HepG2 (cell line): ENCODE results near the gene PSMC5. TPM values are rescaled to one million over a fixed set of nuclear protein-coding genes. Genes with fewer than 3 reads are reported as not detected.

Experiments used
- GABPA ChIP-seq, 2 experiments: IDR thresholded peaks; 2 replicates each; pipeline ENCODE4 v1.6.1; 2011 to 2016; ENCODE audit warnings: low read depth in 2 of 2, low read length in 1 of 2, missing biosample characterization in 1 of 2, missing genetic modification characterization in 1 of 2
- MTA3 ChIP-seq: sonication (generic); formaldehyde crosslinking; IDR thresholded peaks from 2 replicates; pipeline ENCODE4 v1.4.0; 2020; ENCODE audit warnings: missing genetic modification reagents
- SCMH1 ChIP-seq: sonication (generic); formaldehyde crosslinking; IDR thresholded peaks from 2 replicates; pipeline ENCODE4 v1.9.0; 2021; ENCODE audit warnings: missing genetic modification reagents, mild to moderate bottlenecking, borderline replicate concordance
- SOX5 ChIP-seq: IDR thresholded peaks from 2 replicates; pipeline ENCODE4 v1.6.1; 2016; ENCODE audit warnings: borderline replicate concordance
- SRSF1 ChIP-seq: fragments of 200-400 bp; formaldehyde crosslinking; optimal IDR thresholded peaks from 2 replicates; pipeline ENCODE3; 2017; ENCODE audit warnings: mild to moderate bottlenecking, low read depth, low read length, moderate library complexity
- TBL1XR1 ChIP-seq: fragments of 150-350 bp; IDR thresholded peaks from 2 replicates; pipeline ENCODE4 v1.6.1; 2014; ENCODE audit warnings: borderline replicate concordance, low read length; ENCODE audit not compliant: partially characterized antibody
- TEAD3 ChIP-seq: optimal IDR thresholded peaks from 2 replicates; pipeline ENCODE3; 2016; ENCODE audit warnings: borderline replicate concordance
- TP53 ChIP-seq: sonication (generic); formaldehyde crosslinking; conservative IDR thresholded peaks from 2 replicates; pipeline ENCODE4 v1.4.0; 2020; ENCODE audit warnings: missing genetic modification reagents
- ZFP36 ChIP-seq: fragments of 150-350 bp; IDR thresholded peaks from 2 replicates; pipeline ENCODE4 v1.6.1; 2018; ENCODE audit warnings: borderline replicate concordance, low read length, low read depth; ENCODE audit not compliant: partially characterized antibody
- ZNF234 ChIP-seq: sonication (generic); formaldehyde crosslinking; conservative IDR thresholded peaks from 2 replicates; pipeline ENCODE4 v1.5.1; 2020; ENCODE audit warnings: mild to moderate bottlenecking, missing genetic modification reagents
- ZNF260 ChIP-seq: sonication (generic); formaldehyde crosslinking; IDR thresholded peaks from 2 replicates; pipeline ENCODE4 v1.4.0; 2020; ENCODE audit warnings: missing genetic modification reagents, low read depth, mild to moderate bottlenecking, borderline replicate concordance
- ZNF326 ChIP-seq: sonication (generic); formaldehyde crosslinking; IDR thresholded peaks from 2 replicates; pipeline ENCODE4 v1.4.0; 2020; ENCODE audit warnings: missing genetic modification reagents, borderline replicate concordance
- ZNF335 ChIP-seq: sonication (generic); formaldehyde crosslinking; IDR thresholded peaks from 2 replicates; pipeline ENCODE4 v1.4.0; 2020; ENCODE audit warnings: missing genetic modification reagents
- ZNF629 ChIP-seq: sonication (generic); formaldehyde crosslinking; conservative IDR thresholded peaks from 2 replicates; pipeline ENCODE4 v1.5.0; 2020; ENCODE audit warnings: missing genetic modification reagents
- ZNF75D ChIP-seq: sonication (generic); formaldehyde crosslinking; IDR thresholded peaks from 2 replicates; pipeline ENCODE4 v1.8.1; 2023; ENCODE audit warnings: missing genetic modification reagents, mild to moderate bottlenecking, borderline replicate concordance
- ZNF781 ChIP-seq: sonication (generic); formaldehyde crosslinking; IDR thresholded peaks from 2 replicates; pipeline ENCODE4 v1.5.1; 2020; ENCODE audit warnings: borderline replicate concordance, mild to moderate bottlenecking, missing genetic modification reagents; ENCODE audit errors: not compliant biosample characterization
- ZNF839 ChIP-seq: sonication (generic); formaldehyde crosslinking; IDR thresholded peaks from 2 replicates; pipeline ENCODE4 v1.4.0; 2020; ENCODE audit warnings: missing genetic modification reagents, mild to moderate bottlenecking, borderline replicate concordance
- polyA plus RNA-seq, 8 experiments: library from polyadenylated mRNA; depleted of rRNA in 3 of 8; stranded (reverse) in 7 of 8; unstranded in 1 of 8; fragments of >200 nt; fragmentation: Illumina TruSeq in 4 of 8; extraction: Trizol in 4 of 8; gene quantifications; 2 replicates each; pipeline versions ENCODE4 v1.2.1 to v1.2.3, GENCODE V29; 2011 to 2016; ENCODE audit warnings: low read depth in 4 of 8, missing spikeins in 1 of 8, mixed read lengths in 1 of 8; ENCODE audit not compliant: insufficient read depth in 1 of 8
- total RNA-seq, 5 experiments: library from RNA; depleted of rRNA; stranded (reverse); fragments of >200 nt; fragmentation: Illumina TruSeq; extraction: Trizol; gene quantifications; 2 replicates each; pipeline ENCODE4 v1.2.3, GENCODE V29; 2016; ENCODE audit warnings: low read depth in 1 of 5
- TF ChIP-seq, protein P1 (sequence below): sonication (generic); formaldehyde crosslinking; IDR thresholded peaks from 2 replicates; pipeline ENCODE4 v1.4.0; 2020; ENCODE audit warnings: missing genetic modification reagents
- TF ChIP-seq, protein P2 (sequence below): sonication (generic); formaldehyde crosslinking; IDR thresholded peaks from 2 replicates; pipeline ENCODE4 v1.5.0; 2020; ENCODE audit warnings: mild to moderate bottlenecking, missing genetic modification reagents
- TF ChIP-seq, protein P3 (sequence below): sonication (generic); formaldehyde crosslinking; IDR thresholded peaks from 2 replicates; pipeline ENCODE4 v1.5.0; 2020; ENCODE audit warnings: missing genetic modification reagents

PSMC5 gene
- total and polyA plus RNA-seq, 2 of the 13 experiments (the other 11 are each of a cell fraction or from before 2014, with no cell fraction given): 35.3 to 128 TPM

DNA sequence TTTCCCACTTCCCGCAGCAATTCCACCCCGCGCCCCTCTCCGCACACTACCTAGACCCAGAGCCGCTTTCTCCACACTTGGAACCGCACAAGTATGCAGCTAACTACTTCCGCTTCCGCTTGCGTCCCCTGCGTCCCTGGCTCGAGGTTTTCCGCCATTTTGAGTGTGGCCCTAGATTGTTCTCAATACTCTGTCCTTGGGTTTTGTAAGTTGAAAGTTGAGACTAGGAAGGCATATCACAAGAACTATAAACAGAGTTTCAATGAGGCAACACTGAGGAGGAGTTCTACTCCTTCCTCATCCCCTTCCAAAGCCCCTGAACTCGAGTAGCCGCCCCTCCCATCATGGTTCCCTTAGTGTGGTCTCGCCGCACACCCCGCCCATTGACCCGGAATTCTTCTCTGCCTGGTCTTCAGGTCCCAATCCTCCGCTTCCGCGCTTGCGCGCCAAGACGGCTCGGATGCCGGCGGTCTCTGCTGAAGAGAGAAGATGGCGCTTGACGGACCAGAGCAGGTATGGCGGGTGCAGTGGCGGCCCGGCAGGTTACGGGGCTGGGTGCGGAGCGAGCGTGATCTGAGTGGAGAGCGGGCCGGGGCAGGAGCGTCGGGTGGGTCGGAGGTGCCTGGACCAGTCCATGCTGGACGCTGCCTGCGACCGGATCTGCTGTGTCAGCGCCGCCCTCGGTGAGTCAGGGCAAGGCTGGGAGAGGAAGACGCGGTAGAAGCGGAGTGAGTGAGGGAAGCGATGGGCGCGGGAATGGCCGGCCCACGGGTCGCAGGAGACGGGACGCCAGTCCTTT is at the start of gene PSMC5, which contains the start of gene FTSJ3 (continued):
- TF ChIP-seq, protein P1, sequence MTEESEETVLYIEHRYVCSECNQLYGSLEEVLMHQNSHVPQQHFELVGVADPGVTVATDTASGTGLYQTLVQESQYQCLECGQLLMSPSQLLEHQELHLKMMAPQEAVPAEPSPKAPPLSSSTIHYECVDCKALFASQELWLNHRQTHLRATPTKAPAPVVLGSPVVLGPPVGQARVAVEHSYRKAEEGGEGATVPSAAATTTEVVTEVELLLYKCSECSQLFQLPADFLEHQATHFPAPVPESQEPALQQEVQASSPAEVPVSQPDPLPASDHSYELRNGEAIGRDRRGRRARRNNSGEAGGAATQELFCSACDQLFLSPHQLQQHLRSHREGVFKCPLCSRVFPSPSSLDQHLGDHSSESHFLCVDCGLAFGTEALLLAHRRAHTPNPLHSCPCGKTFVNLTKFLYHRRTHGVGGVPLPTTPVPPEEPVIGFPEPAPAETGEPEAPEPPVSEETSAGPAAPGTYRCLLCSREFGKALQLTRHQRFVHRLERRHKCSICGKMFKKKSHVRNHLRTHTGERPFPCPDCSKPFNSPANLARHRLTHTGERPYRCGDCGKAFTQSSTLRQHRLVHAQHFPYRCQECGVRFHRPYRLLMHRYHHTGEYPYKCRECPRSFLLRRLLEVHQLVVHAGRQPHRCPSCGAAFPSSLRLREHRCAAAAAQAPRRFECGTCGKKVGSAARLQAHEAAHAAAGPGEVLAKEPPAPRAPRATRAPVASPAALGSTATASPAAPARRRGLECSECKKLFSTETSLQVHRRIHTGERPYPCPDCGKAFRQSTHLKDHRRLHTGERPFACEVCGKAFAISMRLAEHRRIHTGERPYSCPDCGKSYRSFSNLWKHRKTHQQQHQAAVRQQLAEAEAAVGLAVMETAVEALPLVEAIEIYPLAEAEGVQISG: peak; percentile 95
- TF ChIP-seq ZFP36 (no peak), ZNF326 (CRISPR knock-in tag) (no peak), TP53 (peak; percentile 88; the same call in 1 of the 2 replicates), ZNF75D (CRISPR knock-in tag) (no peak), ZNF781 (CRISPR knock-in tag) (no peak), ZNF234 (no peak), SRSF1 (peak; percentile 94), ZNF629 (CRISPR knock-in tag) (peak; percentile 51), TEAD3 (CRISPR knock-in tag) (peak; percentile 87), ZNF335 (CRISPR knock-in tag) (peak; percentile 50), SCMH1 (CRISPR knock-in tag) (no peak), ZNF839 (CRISPR knock-in tag) (no peak), TBL1XR1 (peak; percentile 21), GABPA (IDR thresholded peaks at IDR 0.05; ENCODE audit: low read depth, low read length) (peak; percentile 84), GABPA (CRISPR knock-in tag; IDR thresholded peaks at IDR 0.05; ENCODE audit: low read depth) (peak; percentile 98), SOX5 (CRISPR knock-in tag) (peak; percentile 19; the same call in 1 of the 2 replicates), MTA3 (no peak), ZNF260 (CRISPR knock-in tag) (no peak)
- TF ChIP-seq, protein P2, sequence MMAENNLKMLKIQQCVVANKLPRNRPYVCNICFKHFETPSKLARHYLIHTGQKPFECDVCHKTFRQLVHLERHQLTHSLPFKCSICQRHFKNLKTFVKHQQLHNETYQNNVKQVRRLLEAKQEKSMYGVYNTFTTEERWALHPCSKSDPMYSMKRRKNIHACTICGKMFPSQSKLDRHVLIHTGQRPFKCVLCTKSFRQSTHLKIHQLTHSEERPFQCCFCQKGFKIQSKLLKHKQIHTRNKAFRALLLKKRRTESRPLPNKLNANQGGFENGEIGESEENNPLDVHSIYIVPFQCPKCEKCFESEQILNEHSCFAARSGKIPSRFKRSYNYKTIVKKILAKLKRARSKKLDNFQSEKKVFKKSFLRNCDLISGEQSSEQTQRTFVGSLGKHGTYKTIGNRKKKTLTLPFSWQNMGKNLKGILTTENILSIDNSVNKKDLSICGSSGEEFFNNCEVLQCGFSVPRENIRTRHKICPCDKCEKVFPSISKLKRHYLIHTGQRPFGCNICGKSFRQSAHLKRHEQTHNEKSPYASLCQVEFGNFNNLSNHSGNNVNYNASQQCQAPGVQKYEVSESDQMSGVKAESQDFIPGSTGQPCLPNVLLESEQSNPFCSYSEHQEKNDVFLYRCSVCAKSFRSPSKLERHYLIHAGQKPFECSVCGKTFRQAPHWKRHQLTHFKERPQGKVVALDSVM: no peak
- TF ChIP-seq, protein P3, sequence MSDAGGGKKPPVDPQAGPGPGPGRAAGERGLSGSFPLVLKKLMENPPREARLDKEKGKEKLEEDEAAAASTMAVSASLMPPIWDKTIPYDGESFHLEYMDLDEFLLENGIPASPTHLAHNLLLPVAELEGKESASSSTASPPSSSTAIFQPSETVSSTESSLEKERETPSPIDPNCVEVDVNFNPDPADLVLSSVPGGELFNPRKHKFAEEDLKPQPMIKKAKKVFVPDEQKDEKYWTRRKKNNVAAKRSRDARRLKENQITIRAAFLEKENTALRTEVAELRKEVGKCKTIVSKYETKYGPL (CRISPR knock-in tag): no peak
